AG10803 (cell line): ENCODE results near the gene KDM6A.
"Not testable (repeated sequence)": the region's sequence is repeated elsewhere in the genome, so short reads cannot be mapped to it uniquely, and the experiment has no call there.

Source experiments
- DNase-seq: peaks from one replicate; pipeline ENCODE4 v3.0.0; 2010; ENCODE audit warnings: low read depth
- H3K4me3 ChIP-seq: 2 replicates; pipeline ENCODE4 v1.5.1; 2011; ENCODE audit warnings: mild to moderate bottlenecking, low read length, control low read depth
- TF ChIP-seq, protein P1 (sequence below): conservative IDR thresholded peaks from 2 replicates; pipeline ENCODE4 v1.5.1; 2011; ENCODE audit warnings: mild to moderate bottlenecking, low read length, control low read depth, inconsistent platforms

Gene KDM6A

DNA sequence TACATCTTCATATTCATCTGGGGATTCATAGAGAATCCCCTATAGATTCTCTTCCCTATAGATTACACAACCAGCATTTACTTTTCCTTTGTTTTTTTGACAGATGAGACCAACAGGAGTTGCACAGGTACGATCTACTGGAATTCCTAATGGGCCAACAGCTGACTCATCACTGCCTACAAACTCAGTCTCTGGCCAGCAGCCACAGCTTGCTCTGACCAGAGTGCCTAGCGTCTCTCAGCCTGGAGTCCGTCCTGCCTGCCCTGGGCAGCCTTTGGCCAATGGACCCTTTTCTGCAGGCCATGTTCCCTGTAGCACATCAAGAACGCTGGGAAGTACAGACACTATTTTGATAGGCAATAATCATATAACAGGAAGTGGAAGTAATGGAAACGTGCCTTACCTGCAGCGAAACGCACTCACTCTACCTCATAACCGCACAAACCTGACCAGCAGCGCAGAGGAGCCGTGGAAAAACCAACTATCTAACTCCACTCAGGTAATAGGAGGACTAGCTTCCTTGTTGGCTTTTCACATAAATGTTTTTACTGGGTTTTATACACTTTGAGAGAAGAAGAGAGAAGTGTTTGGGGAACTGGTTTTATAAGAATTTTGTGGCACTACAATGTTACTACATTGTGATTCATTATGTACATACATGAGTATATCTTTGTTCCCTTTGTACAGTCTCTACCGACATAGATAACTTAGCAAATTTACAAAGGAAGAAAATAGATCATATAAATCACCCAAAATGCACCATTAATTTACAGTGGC lies 190.5 kb downstream of the KDM6A start:
- no peak for DNase-seq
- no peak overlapping the region for H3K4me3 ChIP-seq
- TF ChIP-seq, protein P1, sequence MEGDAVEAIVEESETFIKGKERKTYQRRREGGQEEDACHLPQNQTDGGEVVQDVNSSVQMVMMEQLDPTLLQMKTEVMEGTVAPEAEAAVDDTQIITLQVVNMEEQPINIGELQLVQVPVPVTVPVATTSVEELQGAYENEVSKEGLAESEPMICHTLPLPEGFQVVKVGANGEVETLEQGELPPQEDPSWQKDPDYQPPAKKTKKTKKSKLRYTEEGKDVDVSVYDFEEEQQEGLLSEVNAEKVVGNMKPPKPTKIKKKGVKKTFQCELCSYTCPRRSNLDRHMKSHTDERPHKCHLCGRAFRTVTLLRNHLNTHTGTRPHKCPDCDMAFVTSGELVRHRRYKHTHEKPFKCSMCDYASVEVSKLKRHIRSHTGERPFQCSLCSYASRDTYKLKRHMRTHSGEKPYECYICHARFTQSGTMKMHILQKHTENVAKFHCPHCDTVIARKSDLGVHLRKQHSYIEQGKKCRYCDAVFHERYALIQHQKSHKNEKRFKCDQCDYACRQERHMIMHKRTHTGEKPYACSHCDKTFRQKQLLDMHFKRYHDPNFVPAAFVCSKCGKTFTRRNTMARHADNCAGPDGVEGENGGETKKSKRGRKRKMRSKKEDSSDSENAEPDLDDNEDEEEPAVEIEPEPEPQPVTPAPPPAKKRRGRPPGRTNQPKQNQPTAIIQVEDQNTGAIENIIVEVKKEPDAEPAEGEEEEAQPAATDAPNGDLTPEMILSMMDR: no peak

DNA sequence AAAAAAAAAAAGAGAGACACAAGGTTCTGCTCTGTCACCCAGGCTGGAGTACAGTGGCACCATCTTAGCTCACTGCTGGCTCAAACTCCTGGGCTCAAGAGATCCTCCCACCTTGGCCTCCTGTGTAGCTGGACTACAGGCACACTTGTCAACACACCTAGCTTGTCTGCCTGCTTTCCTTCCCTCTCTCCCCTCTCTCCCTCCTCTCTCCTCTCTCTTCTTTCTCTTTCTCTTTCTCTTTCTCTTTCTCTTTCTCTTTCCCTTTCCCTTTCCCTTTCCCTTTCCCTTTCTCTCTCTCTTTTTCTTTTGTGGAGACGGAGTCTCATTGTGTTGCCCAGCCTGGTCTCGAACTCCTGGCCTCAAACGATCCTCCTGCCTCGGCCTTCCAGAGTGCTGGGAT lies 195.6 kb downstream of the KDM6A start:
- DNase-seq: no peak
- TF ChIP-seq, protein P1: no peak
- H3K4me3 ChIP-seq: no peak overlapping the region

DNA sequence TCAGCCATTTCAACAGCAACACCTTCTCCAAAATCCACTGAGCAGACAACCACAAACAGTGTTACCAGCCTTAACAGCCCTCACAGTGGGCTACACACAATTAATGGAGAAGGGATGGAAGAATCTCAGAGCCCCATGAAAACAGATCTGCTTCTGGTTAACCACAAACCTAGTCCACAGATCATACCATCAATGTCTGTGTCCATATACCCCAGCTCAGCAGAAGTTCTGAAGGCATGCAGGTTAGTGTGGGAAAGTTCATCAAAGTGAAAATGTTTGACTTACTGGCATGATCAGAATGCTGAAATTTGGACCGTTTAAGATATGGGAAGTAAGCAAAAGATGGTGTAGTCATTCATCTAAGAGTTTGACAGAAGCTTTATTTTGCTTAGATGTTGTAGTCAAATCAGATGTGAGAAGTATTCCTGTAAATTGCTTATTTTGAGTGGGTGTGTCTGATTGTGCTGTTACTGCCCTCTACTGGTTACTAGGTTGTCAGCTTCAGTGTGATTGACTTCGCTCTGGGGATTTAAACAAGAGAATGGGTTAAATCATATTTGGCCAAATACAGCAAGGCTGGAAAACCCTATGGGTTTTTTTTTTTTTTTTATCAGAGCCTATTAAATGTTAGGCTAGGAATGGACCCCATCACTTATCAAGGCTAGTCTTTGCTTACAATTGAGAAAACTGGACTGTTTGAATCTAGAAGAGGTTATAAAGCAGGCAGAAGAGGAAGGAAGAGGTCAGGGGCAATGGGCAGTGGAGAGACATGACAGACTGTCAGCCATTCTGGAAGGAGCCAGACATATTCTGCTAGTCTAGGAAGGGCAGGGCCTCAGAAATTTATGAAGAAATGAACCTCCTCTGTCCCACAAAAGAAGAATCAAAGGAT lies 197.4 kb downstream of the KDM6A start:
- DNase-seq: peak; percentile 56
- H3K4me3 ChIP-seq: no peak overlapping the region
- TF ChIP-seq, protein P1: peak; percentile 68

DNA sequence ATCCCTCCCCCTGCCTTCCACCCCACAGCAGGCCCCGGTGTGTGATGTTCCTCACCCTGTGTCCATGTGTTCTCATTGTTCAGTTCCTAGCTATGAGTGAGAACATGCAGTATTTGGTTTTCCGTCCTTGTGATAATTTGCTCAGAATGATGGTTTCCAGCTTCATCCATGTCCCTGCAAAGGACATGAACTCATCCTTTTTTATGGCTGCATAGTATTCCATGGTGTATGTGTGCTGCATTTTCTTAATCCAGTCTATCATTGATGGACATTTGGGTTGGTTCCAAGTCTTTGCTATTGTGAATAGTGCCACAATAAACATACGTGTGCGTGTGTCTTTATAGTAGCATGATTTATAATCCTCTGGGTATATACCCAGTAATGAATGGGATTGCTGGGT lies 200.0 kb downstream of the KDM6A start:
- H3K4me3 ChIP-seq, DNase-seq: not testable (repeated sequence)

DNA sequence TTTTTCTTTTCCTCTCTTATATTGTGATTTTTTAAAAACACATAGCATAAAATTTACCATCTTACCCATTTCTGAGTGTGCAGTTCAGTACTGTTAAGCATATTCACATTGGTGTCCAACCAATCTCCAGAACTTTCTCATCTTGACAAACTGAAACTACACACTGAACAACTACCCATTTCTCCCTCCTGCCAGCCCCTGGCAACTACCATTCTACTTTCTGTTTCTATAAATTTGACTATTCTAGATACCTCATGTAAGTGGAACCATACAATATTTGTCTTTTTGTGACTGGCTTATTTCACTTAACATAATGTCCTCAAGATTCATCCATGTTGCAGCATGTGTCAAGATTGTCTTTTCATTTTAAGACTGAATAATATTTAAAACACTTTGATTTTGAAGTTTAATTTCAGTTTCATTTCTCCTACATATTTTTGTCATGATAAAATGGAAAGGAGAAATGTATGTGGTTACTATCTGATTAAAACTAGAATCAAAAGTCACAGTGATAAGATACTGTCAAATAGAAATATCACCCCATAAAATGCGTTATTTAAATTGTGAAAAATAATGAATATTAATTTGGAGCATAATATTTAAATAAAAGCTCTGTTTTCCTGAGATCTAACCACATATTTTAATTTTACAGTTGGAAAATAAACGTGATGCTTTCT lies 204.9 kb downstream of the KDM6A start:
- no peak overlapping the region for H3K4me3 ChIP-seq
- TF ChIP-seq, protein P1: no peak
- no peak for DNase-seq

DNA sequence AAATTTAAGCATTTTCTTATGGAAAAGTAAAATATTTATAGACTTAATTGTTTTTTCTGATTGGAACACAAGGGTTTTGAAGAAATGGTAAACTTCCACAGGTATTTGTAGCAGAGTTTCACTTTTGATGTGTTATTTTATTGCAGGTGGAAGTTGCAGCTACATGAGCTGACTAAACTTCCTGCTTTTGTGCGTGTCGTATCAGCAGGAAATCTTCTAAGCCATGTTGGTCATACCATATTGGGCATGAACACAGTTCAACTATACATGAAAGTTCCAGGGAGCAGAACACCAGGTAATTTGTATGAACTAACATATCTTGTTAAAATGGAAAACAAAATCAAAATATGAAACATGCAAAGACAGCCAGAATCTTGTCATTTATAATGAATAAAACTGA lies 210.3 kb downstream of the KDM6A start:
- DNase-seq: no peak
- H3K4me3 ChIP-seq: no peak overlapping the region
- TF ChIP-seq, protein P1: no peak

DNA sequence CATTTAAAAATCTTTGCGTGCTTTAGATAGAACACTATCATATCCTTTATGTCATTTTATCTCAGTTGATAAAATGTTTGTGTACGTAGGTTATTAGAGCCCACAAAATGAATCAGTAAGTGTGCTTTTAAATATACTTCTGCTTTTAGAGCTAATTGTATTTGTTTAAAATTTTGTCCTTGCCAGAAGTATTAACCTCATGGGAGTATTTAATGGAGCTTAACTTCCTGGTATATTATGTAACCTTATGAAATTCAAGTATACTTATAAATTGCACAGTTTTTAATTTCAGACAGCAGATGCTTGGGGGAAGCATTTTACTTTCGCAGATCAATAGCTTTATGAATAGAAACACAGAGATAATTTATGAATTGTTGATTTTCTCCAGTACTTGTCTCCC lies 237.5 kb downstream of the KDM6A start:
- no peak overlapping the region for H3K4me3 ChIP-seq
- TF ChIP-seq, protein P1: no peak
- no peak for DNase-seq
